DOHH2 (cell line): ENCODE data around the gene SLC30A5.
"Not testable (repeated sequence)": the region's sequence is repeated elsewhere in the genome, so short reads cannot be mapped to it uniquely, and the experiment has no call there.

Source experiments
- H3F3A ChIP-seq: fragments of 200-600 bp; sonication (generic), shearing (Covaris generic); 2 replicates; pipeline ENCODE4 v1.6.0; 2016; ENCODE audit warnings: antibody characterized with exemption, mild to moderate bottlenecking; ENCODE audit not compliant: control insufficient read depth, insufficient read depth
- H3K27ac ChIP-seq: fragments of 200-600 bp; sonication (generic); 2 replicates; pipeline ENCODE4 v1.5.1; 2014; ENCODE audit warnings: low read depth, mild to moderate bottlenecking, low read length, moderate library complexity
- H3K27me3 ChIP-seq: fragments of 200-600 bp; sonication (generic); 2 replicates; pipeline ENCODE4 v1.6.1; 2014; ENCODE audit warnings: mild to moderate bottlenecking, low read length, mixed read lengths; ENCODE audit not compliant: control insufficient read depth
- H3K36me3 ChIP-seq: fragments of 200-600 bp; sonication (generic); 2 replicates; pipeline ENCODE4 v1.6.1; 2014; ENCODE audit warnings: mild to moderate bottlenecking, low read length, moderate library complexity, mixed read lengths; ENCODE audit not compliant: control insufficient read depth
- H3K4me1 ChIP-seq: fragments of 200-600 bp; sonication (generic); 2 replicates; pipeline ENCODE4 v1.6.1; 2014; ENCODE audit warnings: mild to moderate bottlenecking, low read length, mixed read lengths; ENCODE audit not compliant: control insufficient read depth
- H3K4me2 ChIP-seq: fragments of 200-600 bp; sonication (generic); 2 replicates; pipeline ENCODE4 v1.6.0; 2014; ENCODE audit warnings: mild to moderate bottlenecking, low read length, moderate library complexity
- H3K4me3 ChIP-seq: fragments of 200-600 bp; sonication (generic); 2 replicates; pipeline ENCODE4 v1.5.1; 2014; ENCODE audit warnings: mild to moderate bottlenecking, low read length, mixed read lengths
- H3K79me2 ChIP-seq: fragments of 200-600 bp; sonication (generic); 2 replicates; pipeline ENCODE4 v1.6.1; 2014; ENCODE audit warnings: mild to moderate bottlenecking, low read length, mixed read lengths; ENCODE audit not compliant: control insufficient read depth
- H3K9me2 ChIP-seq: fragments of 200-600 bp; sonication (generic); replicated peaks from 2 replicates; pipeline ENCODE4 v1.6.1; 2014; ENCODE audit warnings: mild to moderate bottlenecking, low read length, mixed read lengths; ENCODE audit not compliant: control insufficient read depth
- H3K9me3 ChIP-seq: fragments of 200-600 bp; sonication (generic); 2 replicates; pipeline ENCODE4 v1.6.1; 2014; ENCODE audit warnings: antibody characterized with exemption, low read length, mixed read lengths; ENCODE audit not compliant: control insufficient read depth, insufficient read depth
- H4K20me1 ChIP-seq: fragments of 200-600 bp; sonication (generic); 2 replicates; pipeline ENCODE4 v1.6.0; 2014; ENCODE audit warnings: low read depth, mild to moderate bottlenecking, antibody characterized with exemption, low read length, moderate library complexity; ENCODE audit not compliant: control insufficient read depth, insufficient read depth
- CTCF ChIP-seq: fragments of 200-600 bp; sonication (generic); IDR thresholded peaks from one replicate; pipeline ENCODE4 v1.5.1; 2014; ENCODE audit warnings: antibody characterized with exemption, mild to moderate bottlenecking, low read depth, low read length; ENCODE audit not compliant: poor library complexity, severe bottlenecking
- EZH2phosphoT487 ChIP-seq: fragments of 200-600 bp; sonication (generic); IDR thresholded peaks from 2 replicates; pipeline ENCODE4 v1.6.1; 2017; ENCODE audit warnings: borderline replicate concordance, mild to moderate bottlenecking, antibody characterized with exemption, low read length, moderate library complexity, mixed read lengths

Gene SLC30A5

GRCh38 chr5:69105996-69106906, 12.4 kb downstream of the SLC30A5 start:
- Histone ChIP-seq H3F3A (peaks cover 21% of the 10 kb centered on the region), H3K36me3 (peaks cover 80% of the 10 kb centered on the region), H3K27me3 (no peaks in the 10 kb centered on the region), H3K9me3 (no peaks in the 10 kb centered on the region), H3K9me2 (no peaks in the 10 kb centered on the region), H3K79me2 (peaks cover 36% of the 10 kb centered on the region), H3K4me1 (peaks cover 41% of the 10 kb centered on the region), H4K20me1 (no peaks in the 10 kb centered on the region), H3K4me3 (peak overlapping the region; percentile 65), H3K27ac (peak overlapping the region; percentile 94), H3K4me2 (peak overlapping the region; percentile 87)
- TF ChIP-seq EZH2phosphoT487 (no peak), CTCF (no peak)

- not testable (repeated sequence) for H3K9me3 ChIP-seq, H3K9me2 ChIP-seq, H4K20me1 ChIP-seq, H3K27me3 ChIP-seq, H3K27ac ChIP-seq, H3K4me3 ChIP-seq, H3K4me2 ChIP-seq
- peaks cover 16% of the 10 kb centered on the region for H3F3A ChIP-seq
- peaks cover 86% of the 10 kb centered on the region for H3K36me3 ChIP-seq
- peaks cover 36% of the 10 kb centered on the region for H3K4me1 ChIP-seq
- peaks cover 24% of the 10 kb centered on the region for H3K79me2 ChIP-seq
Observed at GRCh38 chr5:69108367-69108766, 14.6 kb downstream of the SLC30A5 start.

GRCh38 chr5:69113851-69114250, 20.0 kb downstream of the SLC30A5 start:
- peaks cover 72% of the 10 kb centered on the region for H3K36me3 ChIP-seq

More at GRCh38 chr5:69113851-69114250, 20.0 kb downstream of the SLC30A5 start:
- TF ChIP-seq EZH2phosphoT487 (no peak), CTCF (no peak)
- Histone ChIP-seq H3K4me3 (no peak overlapping the region), H3K27ac (no peak overlapping the region), H3K4me2 (no peak overlapping the region), H4K20me1 (no peaks in the 10 kb centered on the region), H3K9me2 (no peaks in the 10 kb centered on the region), H3K4me1 (no peaks in the 10 kb centered on the region), H3K9me3 (no peaks in the 10 kb centered on the region), H3K79me2 (no peaks in the 10 kb centered on the region), H3F3A (0 out of 2 replicates have a peak, but pooled peaks cover 2% of the 10 kb centered on the region), H3K27me3 (no peaks in the 10 kb centered on the region)
